Skeletal muscle tissue (tissue), 5 donors: ENCODE data around the gene KDM4C. TPM values are rescaled to one million over a fixed set of nuclear protein-coding genes. Genes with fewer than 3 reads are reported as not detected.

Source experiments
- H3K27ac ChIP-seq: one replicate; pipeline ENCODE4 v1.7.0; 2013; ENCODE audit warnings: mild to moderate bottlenecking, low read depth, low read length, inconsistent platforms
- H3K27me3 ChIP-seq, 3 donors: one replicate each; pipeline ENCODE4 v1.7.0; 2013; ENCODE audit warnings: low read length in 3 of 3; ENCODE audit not compliant: control insufficient read depth in 3 of 3, insufficient read depth in 3 of 3
- H3K36me3 ChIP-seq, 3 donors: one replicate each; pipeline ENCODE4 v1.7.0; 2013; ENCODE audit warnings: low read length in 3 of 3; ENCODE audit not compliant: control insufficient read depth in 3 of 3, insufficient read depth in 3 of 3
- H3K4me1 ChIP-seq, 3 donors: one replicate each; pipeline ENCODE4 v1.7.0; 2013; ENCODE audit warnings: low read length in 3 of 3, mild to moderate bottlenecking in 3 of 3; ENCODE audit not compliant: control insufficient read depth in 3 of 3, insufficient read depth in 3 of 3
- H3K4me3 ChIP-seq, 3 donors: one replicate each; pipeline ENCODE4 v1.7.0; 2013; ENCODE audit warnings: low read length in 3 of 3
- H3K9ac ChIP-seq, 3 donors: one replicate each; pipeline ENCODE4 v1.7.0; 2013; ENCODE audit warnings: low read length in 3 of 3, mild to moderate bottlenecking in 3 of 3, moderate library complexity in 2 of 3, low read depth in 1 of 3
- H3K9me3 ChIP-seq, 3 donors: one replicate each; pipeline ENCODE4 v1.7.0; 2013; ENCODE audit warnings: low read length in 3 of 3; ENCODE audit not compliant: control insufficient read depth in 3 of 3
- small RNA-seq: library from RNA; depleted of rRNA; stranded (forward); fragments of <200 nt; gene quantifications from one replicate; pipeline ENCODE3, GENCODE V24; 2014
- total RNA-seq: library from RNA; depleted of rRNA; stranded (reverse); fragments of >200 nt; gene quantifications from one replicate; pipeline ENCODE4 v1.2.3, GENCODE V29; 2014
- donor health status: Osteomylitis.

Gene KDM4C
- total RNA-seq, 1 donor from 2014 or later = 50.1 TPM

DNA sequence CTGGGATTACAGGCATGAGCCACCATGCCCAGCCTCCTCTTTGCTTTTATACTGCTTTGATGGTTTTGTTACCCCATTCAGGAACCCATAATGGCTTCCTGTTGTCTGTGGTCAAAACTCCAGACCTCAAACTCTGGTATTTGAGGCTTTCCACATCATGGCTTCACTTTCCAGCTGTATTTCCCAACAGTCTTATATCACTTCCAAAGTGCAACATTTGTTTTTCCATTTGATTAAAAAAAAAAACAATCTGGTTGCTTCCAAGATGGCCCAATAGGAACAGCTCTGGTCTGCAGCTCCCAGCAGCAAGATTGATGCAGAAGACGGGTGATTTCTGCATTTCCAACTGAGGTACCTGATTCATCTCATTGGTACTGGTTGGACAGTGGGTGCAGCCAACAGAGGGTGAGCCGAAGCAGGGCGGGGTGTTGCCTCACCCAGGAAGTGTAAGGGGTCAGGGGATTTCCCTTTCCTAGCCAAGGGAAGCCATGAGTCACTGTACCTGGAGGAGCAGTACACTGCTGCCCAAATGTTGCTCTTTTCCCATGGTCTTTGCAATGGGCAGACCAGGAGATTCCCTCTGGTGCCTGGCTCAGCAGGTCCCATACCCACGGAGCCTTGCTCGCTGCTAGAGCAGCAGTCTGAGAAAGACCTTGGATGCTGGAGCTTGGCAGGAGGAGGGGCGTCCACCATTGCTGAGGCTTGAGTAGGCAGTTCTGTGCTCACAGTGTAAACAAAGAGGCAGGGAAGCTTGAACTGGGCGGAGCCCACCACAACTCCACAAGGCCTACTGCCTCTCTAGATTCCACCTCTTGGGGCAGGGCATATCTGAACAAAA, 458.4 kb downstream of the KDM4C start:
- H3K4me1 ChIP-seq = no peaks in the 10 kb centered on the region
- H3K27me3 ChIP-seq = no peaks in the 10 kb centered on the region
- no peaks in the 10 kb centered on the region for H3K9me3 ChIP-seq
- no peaks in the 10 kb centered on the region for H3K36me3 ChIP-seq
- H3K4me3 ChIP-seq = no peak overlapping the region
- no peak overlapping the region for H3K9ac ChIP-seq
- no peak overlapping the region for H3K27ac ChIP-seq

DNA sequence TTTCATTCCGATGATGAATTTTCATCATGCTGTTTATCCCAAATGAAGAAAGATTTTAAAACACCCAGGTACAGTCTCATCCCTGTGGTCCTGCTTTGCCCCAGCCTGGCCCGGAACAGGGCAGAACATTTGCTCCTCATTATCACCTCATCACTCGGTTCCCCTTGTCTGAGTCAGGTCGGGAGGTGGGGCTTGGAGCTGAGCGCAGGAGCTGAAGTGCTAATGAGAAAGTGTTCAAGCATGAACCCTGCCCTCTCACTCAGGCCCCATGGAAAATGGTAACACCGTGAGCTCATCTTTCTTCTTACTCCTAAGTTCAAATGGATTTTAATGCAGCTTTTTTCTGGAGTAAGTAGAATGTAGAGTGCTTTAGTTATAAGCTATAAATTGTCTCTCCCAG, 466.2 kb downstream of the KDM4C start:
- Histone ChIP-seq H3K4me1 (no peaks in the 10 kb centered on the region), H3K9me3 (no peaks in the 10 kb centered on the region), H3K27ac (no peak overlapping the region), H3K27me3 (no peaks in the 10 kb centered on the region), H3K9ac (no peak overlapping the region), H3K4me3 (no peak overlapping the region), H3K36me3 (no peaks in the 10 kb centered on the region)

Small RNA genes within 50 kb of the gene (small RNA-seq; reads per million reads assigned to genes)
- not detected for gene SNRPEP2

Other genes starting within 250 kb of the KDM4C start
- under 0.01 TPM for gene GLDC, start 112.2 kb upstream of the KDM4C start, total RNA-seq